ENCODE results near the gene ZNF555.

ZNF555 gene

DNA sequence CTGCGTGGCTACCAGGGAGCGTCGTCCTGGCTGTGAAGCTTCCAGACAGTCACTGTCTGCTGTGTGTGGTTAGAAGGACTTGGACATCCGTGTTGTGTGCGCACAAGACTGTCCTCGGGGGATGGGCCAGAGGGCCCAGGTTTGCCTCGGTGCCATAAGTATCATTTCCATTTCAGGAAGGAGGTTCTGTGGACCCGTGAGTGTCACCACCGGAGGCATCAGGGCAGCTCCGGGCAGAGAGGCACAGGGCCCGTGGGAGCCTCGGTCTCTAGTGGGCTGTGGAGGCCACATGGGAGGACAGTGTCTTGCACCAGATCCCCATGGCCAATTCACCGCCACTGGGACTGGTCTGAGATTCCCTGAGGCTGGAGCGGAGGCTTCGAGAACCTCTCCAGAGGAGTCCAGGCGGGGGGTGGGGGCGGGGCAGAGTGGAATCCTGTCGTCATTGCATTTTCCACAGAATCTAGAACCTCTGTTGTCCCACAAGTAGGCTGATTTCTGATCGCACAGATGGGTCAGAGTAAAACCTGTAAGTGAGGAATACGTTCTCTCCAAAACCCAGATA, 65.4 kb downstream of the ZNF555 start:
- DNase-seq (ENCODE audit: low spot score) (no peak), ATAC-seq (ENCODE audit: low read depth) (no peak)
- peak overlapping the region; percentile 80 for H3K27ac ChIP-seq (ENCODE audit: poor library complexity, severe bottlenecking)
- H3K36me3 ChIP-seq (ENCODE audit: low read depth) = peaks cover 11% of the 10 kb centered on the region
- peaks cover 11% of the 10 kb centered on the region for H3K4me1 ChIP-seq (ENCODE audit: insufficient read depth, poor library complexity, severe bottlenecking)
- TF ChIP-seq, protein P1, sequence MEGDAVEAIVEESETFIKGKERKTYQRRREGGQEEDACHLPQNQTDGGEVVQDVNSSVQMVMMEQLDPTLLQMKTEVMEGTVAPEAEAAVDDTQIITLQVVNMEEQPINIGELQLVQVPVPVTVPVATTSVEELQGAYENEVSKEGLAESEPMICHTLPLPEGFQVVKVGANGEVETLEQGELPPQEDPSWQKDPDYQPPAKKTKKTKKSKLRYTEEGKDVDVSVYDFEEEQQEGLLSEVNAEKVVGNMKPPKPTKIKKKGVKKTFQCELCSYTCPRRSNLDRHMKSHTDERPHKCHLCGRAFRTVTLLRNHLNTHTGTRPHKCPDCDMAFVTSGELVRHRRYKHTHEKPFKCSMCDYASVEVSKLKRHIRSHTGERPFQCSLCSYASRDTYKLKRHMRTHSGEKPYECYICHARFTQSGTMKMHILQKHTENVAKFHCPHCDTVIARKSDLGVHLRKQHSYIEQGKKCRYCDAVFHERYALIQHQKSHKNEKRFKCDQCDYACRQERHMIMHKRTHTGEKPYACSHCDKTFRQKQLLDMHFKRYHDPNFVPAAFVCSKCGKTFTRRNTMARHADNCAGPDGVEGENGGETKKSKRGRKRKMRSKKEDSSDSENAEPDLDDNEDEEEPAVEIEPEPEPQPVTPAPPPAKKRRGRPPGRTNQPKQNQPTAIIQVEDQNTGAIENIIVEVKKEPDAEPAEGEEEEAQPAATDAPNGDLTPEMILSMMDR (IDR thresholded peaks at IDR 0.05; ENCODE audit: poor library complexity, severe bottlenecking) = no peak
- H3K9me3 ChIP-seq (ENCODE audit: severe bottlenecking) = no peaks in the 10 kb centered on the region
- H3K4me3 ChIP-seq (ENCODE audit: severe bottlenecking) = no peak overlapping the region
- H3K27me3 ChIP-seq (ENCODE audit: insufficient read depth, poor library complexity, severe bottlenecking) = no peaks in the 10 kb centered on the region
